Muscle of arm (tissue), 12 donors: ENCODE results near the gene ANAPC7. TPM values are rescaled to one million over a fixed set of nuclear protein-coding genes. Genes with fewer than 3 reads are reported as not detected.
"Not testable (repeated sequence)": the region's sequence is repeated elsewhere in the genome, so short reads cannot be mapped to it uniquely, and the experiment has no call there.

Experiments
- DNase-seq: peaks from one replicate; pipeline ENCODE4 v3.0.0-alpha.2; 2013
- polyA plus RNA-seq, 12 donors: library from polyadenylated mRNA; unstranded; fragments of 120-200 nt; gene quantifications; one replicate each; pipeline ENCODE4 v1.2.1, GENCODE V29; 2013; ENCODE audit not compliant: insufficient read length in 12 of 12

The ANAPC7 gene
- polyA plus RNA-seq, 12 donors = 49.9 to 91.1 (median 65.7) TPM; not detected in 1

DNA sequence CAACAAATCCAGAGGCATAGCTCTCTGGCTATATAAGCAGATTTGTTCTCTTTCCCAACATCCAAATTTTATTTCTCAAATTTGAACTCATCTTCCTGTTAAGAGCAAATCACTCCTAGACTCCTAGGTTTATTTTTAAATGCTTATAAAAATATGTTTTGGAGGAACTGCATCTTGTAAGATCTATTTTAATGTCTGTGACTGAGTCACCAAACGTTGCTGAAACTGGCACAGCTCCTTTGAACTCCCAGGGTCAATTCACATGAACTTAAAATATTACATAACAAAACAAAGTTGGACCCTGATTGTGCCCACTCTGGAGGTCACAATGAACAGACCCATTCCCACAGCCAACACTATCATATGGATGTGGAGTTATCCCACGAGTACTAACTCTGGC, 23.9 kb downstream of the ANAPC7 start:
- no peak for DNase-seq

DNA sequence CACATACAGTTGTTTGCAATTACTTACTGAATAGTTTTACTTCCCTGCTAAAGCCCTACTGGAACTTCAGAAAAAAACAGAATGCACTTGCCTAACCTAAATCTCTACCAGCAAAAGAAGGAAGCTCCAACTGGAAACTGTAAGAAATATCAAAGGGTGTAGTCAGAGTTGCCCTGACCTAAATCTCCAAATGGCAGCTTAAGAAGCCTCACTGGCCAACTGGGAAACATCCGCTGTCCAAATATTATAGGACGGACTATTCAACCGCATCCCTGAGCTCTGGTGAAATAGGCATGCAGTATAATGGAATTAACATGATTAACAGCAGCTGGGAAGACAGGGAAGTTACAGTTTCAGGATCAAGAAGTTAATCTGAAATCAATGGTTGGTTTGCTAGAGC, 24.3 kb downstream of the ANAPC7 start:
- DNase-seq = no peak

- DNase-seq = not testable (repeated sequence)
Observed at GRCh38 chr12:110378131-110378790, 25.2 kb downstream of the ANAPC7 start.

DNA sequence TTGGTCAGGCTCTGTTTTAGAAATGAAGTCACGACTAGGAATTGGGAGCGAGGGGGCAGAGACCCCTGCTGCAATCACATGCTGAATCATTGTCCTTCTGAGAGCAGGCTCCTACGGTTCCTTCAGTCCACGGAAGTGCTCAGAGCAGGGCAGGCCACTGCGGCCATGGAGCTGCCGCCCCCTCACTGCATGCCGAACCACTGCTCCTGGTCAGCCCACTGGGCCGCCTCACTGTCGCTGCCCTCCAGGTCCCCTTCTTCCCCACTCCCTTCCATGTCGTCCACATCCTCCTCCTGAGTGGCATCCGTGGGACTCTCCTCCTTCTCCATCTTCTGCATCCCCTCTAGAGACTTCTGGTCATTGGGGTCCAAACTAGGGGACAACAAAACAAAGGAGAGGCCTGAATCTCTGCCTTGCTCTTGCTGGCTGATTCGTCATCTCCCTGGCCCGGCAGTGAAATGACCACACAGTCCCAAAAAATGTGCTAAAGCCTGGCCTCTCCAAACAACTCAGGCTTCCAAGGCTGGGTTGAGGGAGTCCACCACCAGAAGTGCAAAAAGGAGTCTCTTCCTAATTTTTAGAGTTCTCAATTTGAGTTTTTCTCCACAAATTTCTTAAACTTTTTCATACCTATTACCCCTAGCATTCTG, 29.4 kb downstream of the ANAPC7 start:
- no peak for DNase-seq

DNA sequence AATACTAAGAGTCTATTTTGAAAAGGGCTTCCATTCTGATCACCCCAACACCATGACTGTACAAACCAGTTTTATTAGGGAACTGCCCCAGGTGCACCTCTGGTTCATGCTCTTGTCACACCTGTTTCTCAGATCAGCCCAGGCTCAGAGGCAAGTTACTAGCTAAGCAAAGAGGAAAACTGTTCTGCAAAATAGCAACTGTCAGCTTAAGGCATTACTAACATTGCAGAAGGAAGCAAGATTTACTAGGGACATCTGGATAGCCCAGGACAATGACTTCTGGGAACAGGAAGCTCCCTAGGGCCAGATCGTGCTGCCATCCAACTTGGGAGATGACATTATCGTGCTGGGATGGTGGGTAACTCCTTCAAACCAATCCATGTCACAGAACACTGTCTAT, 30.1 kb downstream of the ANAPC7 start:
- no peak for DNase-seq

DNA sequence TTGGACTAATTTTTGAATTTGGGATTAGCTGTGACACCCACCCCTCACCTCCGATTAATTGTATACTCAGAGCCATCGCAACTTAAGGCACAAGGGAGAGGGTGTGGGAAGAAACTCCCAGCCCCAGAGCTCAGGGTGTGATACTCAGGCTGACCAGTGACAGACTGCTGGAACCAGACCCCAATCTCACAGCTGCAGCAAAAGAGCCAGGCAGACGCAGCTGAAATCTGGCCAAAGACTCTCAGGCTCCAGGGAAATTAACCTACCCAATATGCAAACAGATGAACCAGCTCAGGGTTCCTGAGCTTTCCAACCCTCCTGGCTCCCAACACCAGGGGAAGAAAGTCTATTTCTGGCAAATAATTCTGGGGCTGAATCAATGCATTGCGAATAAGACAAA, 30.5 kb downstream of the ANAPC7 start:
- DNase-seq = peak; percentile 72

GRCh38 chr12:110372056-110372425, 31.5 kb downstream of the ANAPC7 start:
- no peak for DNase-seq

DNA sequence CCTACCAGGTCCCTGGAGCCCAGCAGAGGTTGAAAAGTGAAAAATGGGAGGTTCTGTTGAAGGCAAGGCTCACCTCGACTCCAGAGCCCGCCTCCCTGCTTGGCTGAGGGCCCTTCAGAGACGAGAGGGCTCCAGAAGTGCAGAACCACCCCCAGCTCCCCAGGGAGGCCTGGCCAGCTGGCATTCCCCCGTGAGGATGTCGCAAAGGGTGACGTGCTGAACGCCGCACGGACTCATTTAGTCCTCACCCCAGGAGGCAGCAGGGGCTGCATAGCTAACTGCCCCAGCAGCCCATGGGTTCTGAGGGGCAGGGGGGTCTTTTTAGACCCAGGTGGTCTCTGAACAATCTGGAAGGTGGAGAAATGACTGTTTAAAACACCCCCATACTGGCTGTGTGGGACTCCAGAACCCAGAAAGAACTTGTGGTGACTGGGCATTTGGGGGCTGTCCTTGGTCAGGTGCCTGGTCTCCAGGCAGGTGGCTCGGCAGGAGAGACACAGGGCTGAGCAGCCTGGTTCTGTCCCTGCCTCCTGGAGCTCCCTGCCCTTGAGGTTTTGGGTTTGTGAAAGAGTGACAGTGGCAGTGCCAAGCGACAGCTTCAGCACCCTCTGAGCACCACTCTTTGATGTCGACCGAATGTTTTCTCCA, 32.0 kb downstream of the ANAPC7 start:
- no peak for DNase-seq

- no peak for DNase-seq
Observed at GRCh38 chr12:110370732-110371231, 32.7 kb downstream of the ANAPC7 start.

- DNase-seq = no peak
Observed at GRCh38 chr12:110369992-110370391, 33.5 kb downstream of the ANAPC7 start.

GRCh38 chr12:110367181-110367864, 36.2 kb downstream of the ANAPC7 start:
- DNase-seq = peak; percentile 35

GRCh38 chr12:110366321-110367142, 37.0 kb downstream of the ANAPC7 start:
- DNase-seq = no peak

DNA sequence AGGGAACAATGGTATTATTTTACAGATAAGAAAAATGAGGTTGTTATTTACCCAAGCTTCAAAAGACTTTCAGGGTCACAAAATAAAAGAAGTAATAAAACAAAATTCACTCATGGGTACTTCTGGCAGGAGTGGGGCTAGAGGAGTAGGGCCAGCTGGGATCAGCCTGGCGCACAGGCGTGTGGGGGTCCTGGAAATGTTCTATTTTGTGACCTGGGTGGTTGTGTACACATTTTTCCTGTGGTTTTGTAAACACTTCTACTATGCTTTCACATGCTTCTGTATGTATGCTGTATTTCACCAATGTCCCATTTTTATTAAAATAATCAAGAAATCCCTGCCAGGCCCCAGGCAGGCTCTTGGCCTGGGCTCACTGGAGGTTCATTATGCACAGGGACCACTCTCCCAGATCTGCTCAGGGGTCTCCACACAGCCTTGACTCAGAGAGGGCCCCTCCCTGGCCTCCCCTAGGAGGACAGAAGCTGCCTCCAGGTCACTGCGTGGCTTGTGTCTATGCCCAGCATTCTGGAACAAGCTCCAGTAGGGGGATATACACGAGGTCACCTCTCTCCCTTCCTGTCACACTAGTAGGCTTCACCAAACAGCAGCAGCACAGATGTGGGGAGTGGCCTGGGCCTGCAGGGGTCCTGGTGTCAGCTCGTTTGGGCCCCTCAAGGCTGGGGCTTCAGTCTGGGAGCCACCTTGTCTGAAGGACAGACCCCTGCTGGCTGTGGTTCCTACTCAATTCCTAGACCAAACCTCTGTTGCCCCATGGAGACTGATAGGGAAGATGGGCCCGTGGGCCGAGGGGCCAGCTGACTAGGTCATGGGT, 37.8 kb downstream of the ANAPC7 start:
- no peak for DNase-seq

- DNase-seq = no peak
Observed at GRCh38 chr12:110361216-110361615, 42.3 kb downstream of the ANAPC7 start.

GRCh38 chr12:110358384-110359097, 45.0 kb downstream of the ANAPC7 start:
- DNase-seq = not testable (repeated sequence)

DNA sequence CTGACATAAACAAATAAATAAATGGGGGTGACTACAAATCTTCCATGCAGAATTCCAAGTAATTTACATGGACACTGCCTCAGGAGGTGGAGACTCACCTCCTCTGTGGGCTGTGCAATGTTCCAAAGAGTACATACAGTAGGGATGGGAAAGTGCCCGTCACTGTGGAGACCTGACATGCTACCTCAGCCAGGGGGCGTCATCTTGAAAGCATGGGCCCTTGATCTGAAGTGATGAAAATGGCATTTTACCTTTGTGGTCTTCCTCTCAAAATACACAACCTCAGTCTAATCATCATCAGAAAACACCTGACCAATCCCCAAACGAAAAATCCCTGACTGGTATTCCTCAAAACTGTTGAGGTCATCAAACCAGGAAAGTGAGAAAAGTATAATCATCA, 48.4 kb downstream of the ANAPC7 start:
- DNase-seq = no peak

GRCh38 chr12:110354172-110354780, 49.2 kb downstream of the ANAPC7 start:
- DNase-seq = no peak

GRCh38 chr12:110353211-110353965, 50.1 kb downstream of the ANAPC7 start:
- no peak for DNase-seq

- DNase-seq = no peak
Observed at GRCh38 chr12:110352401-110352800, 51.1 kb downstream of the ANAPC7 start.
